OCI-M1 (cell line): Measurements from ENCODE around the gene KIF26B.
"Not testable (repeated sequence)": the region's sequence is repeated elsewhere in the genome, so short reads cannot be mapped to it uniquely, and the experiment has no call there.

Source experiments
- DNase-seq: peaks from one replicate; lab custom pipeline; 2025; lab: John Stamatoyannopoulos, UW

Gene KIF26B

DNA sequence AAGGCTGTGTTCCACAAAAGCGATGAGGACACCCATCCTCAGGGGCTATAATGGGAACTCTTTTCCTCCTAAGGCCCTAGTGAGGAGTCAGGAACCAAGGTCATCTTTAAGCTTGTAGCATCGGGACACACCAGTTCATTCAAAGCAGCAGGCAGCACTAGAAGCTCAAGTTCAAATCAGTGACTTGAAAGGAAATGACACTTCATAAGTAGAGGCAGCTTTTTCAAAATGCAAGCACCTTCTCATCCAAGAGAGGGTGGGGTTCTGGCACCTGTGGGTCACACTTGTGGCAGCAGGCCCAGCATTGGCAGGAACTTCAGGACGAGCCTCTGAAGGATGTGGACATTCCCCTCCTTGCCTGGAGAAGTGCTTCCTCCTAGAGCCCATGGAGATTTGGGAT, 496.3 kb downstream of the KIF26B start:
- DNase-seq, result no peak

DNA sequence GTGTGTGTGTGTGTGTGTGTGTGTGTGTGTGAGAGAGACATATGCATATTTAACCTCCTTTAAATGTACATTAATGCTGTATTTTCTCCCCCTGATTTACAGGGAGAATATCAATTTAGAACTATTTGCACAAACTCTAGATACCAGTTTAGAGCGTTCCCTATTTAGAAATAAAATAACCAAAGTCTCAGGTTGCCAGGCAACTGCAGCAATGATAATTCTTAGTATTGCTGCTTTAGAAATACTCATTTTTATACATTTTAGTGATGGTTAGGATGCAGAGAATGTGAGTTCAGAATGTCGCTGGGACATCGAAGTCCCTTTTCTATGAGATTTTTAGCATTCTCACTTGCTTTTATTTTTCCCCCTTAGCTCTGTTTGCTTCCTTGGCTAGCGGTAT, 497.3 kb downstream of the KIF26B start:
- DNase-seq, result no peak

DNA sequence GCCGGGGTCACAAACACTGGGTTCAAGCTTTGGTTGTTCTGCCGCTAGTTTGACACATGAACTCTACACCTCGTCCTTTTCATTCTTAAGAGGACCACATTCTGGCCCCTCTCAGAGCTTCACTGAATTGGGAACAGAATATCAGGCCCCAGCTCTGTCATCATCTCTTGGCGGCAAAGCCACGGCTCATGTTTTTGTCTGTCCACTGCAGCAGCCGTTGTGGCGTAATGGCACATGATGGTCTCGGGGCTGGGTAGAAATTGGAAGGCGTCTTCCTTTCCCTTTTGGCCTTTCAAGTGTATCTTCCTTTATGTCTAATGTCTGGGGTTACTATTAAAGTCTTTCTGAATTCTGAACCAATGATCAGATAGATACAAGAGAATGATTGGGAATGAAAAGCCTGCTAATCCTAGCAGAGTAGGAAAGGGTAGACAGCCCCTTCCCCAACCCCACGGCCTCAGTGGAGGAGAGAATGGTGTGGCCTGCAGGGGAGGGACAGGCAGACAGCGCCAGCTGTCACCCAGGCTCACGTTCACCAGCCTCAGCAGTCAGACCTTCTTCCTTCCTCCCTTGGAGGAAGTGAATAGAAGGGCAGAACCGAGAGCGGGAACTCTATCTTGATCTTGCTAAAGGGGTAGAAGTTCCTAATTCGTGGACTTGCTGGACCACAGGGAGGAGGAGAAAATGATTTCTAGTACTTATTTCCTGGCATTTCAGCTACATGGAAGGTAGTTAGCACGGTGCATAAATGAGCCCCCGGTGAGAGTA, 498.1 kb downstream of the KIF26B start:
- peak; percentile 9 for DNase-seq

- no peak for DNase-seq
Measured at GRCh38 chr1:245654460-245655050, 499.8 kb downstream of the KIF26B start.

DNA sequence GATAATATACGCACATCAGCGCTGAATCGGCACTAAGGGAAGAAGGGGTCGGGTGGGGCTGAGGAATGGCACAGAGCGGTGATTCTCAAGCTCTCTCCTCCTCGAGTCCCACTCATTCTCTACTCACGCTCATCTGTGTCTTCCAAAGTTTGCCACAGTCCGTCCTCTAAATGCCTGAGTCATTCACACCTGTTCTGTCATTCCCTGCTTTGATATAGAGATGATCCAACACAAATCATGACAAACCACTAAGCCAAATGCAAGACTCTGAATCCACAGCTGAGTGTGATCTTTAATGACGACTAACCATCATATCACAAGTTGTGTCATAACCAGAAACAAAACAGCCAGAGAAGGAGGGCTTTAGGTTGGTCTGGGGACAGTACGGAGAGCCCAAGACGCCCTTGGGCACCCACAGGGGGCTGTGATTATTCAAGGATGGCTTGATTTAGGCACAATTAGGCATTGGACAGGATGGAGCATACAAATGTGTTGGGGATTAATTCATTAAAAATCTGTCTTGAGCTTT, 501.5 kb downstream of the KIF26B start:
- no peak for DNase-seq

- no peak for DNase-seq
Measured at GRCh38 chr1:245657371-245657770, 502.6 kb downstream of the KIF26B start.

- no peak for DNase-seq
Measured at GRCh38 chr1:245663373-245663772, 508.6 kb downstream of the KIF26B start.

GRCh38 chr1:245663841-245664240, 509.1 kb downstream of the KIF26B start:
- no peak for DNase-seq

DNA sequence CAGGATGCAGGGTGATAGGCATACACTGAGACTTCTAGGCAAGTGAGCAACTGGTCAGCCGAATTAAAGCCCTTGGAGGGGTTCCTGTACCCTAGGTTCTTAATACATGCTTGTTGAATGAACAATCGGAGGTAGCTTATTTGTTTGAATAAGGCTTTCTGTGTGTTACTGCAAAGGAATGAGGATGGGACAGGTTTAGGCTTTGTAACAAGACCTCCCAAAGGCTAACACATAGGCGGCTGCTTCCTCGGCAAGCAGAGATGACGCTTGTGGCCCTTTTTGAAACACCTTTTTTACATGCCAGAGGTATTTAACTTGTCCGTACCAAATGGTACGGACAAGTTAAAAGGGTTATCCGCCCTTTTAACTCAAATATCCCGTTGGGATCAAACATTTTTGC, 511.6 kb downstream of the KIF26B start:
- DNase-seq, result no peak

GRCh38 chr1:245671349-245671748, 516.6 kb downstream of the KIF26B start:
- no peak for DNase-seq

GRCh38 chr1:245671966-245672767, 517.4 kb downstream of the KIF26B start:
- DNase-seq, result no peak

- not testable (repeated sequence) for DNase-seq
Measured at GRCh38 chr1:245672836-245673656, 518.3 kb downstream of the KIF26B start.

DNA sequence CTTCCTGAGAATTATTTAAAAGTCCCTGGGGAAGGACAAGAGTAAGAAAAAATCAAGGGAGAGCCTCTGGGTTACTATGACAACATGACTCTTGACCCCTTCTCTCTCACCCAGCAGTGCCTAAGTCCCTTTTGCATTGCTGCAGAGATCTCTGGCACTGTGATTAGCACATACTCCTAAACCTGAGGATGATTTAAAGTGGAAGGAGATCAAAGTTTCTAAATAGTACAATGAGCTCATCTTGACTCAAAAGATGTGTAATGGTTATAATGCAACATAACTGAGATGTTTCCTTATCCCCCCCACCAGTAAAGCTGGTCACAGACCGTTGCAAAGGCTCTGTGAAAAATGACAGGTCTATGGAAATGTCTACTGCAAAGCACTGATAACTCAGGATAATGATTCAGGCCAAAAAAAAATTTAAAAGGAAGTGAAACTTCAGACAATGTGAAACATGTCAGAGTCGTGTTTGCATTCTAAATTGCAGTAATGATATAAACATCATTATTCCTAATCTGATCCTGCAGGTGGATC, 519.2 kb downstream of the KIF26B start:
- peak; percentile 61 for DNase-seq

GRCh38 chr1:245677461-245678240, 522.9 kb downstream of the KIF26B start:
- no peak for DNase-seq

GRCh38 chr1:245678860-245679411, 524.2 kb downstream of the KIF26B start:
- no peak for DNase-seq

DNA sequence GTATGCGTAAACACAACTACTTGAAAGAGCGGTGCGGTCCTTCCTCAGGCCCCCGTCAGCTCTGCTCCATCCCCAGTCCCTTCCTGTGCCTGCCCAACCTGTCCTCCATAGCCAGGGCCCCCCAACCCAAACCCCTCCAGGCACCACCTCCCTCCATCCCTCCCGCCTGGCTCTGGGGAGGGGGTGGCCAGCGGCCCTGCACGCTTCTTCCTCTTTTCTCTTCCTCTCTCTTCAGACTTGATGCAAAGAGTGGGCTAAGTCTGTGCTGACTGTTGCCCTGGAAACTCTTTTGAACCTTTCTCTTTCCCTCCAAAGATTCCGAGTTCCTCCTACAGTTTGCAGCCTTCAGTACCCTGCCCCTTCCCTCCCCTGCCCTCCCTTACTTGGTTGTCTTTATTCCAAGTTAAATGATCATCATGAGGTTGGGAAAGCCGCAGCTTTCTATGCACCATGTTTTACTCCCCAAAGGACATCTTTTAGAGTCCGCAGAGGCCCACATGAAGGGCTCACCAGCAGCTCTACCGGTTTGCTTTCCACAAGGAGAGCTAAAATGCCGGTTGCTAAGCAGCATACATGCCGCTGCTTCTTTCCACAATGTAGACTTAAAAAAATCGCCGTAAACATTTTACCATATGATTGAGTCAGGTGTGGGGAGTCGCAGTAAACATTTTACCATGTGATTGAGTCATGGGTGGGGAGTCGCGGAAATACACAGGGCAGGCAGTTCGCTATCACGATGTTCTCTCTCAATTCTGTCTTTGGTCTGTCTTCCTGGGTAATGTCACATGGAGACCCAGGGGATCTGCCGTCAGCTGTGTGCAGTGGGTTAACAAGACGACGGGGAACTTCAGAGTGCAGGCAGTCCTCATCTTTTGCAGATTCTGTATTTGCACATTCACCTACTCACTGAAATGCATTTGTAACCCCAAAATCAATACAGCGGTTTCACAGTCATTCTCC, 525.3 kb downstream of the KIF26B start:
- peak; percentile 12 for DNase-seq

DNA sequence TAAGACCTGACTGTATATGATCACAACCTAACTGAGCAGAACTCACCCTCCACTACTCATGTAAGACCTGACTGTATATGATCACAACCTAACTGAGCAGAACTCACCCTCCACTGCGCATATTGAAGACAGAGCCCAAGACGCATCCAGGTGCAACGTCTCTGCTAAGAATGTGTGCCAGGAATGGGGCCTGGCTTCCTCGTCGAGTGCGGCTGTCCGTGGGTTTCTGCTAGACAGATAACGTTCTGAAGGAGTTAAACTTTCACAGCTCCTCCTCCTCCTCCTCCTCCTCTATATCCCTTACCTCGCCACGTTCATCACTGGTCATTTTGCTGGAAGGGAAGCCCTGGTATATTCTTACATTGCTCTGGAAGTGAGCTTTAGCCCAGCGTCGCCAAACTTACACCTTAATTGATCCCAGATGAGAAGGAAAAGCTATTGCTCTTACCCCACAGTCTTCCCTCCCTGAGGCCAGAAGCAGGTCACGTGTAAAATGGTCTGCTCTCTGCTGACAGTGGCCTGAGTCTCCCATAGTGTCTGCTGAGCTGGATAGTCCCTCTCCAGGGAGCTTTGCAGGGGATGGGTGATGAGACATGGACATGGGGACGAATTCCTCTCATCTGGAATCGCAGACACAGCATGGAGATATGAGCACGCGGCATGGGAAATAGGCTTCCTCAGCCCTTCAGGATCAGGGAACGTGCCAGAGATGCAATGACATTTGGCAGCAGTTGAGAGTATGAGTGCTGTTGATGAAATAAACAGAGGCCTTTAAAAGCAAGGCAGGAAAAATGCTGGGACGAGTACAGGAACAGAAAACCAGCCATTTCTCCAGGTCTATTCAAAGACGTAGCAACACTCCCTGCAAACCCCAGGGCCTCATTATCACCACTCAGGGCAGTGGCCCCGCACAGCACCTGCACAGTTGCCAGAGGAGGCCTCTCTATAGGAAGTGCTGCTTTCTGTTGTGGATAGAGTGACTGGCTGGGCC, 528.1 kb downstream of the KIF26B start:
- DNase-seq, result no peak

- no peak for DNase-seq
Measured at GRCh38 chr1:245683676-245684075, 528.9 kb downstream of the KIF26B start.
